Lung microvascular endothelial cell (primary cell): Measurements from ENCODE around the gene GPR55. TPM values are rescaled to one million over a fixed set of nuclear protein-coding genes. Genes with fewer than 3 reads are reported as not detected.

Source experiments
- DNase-seq, 2 donors: peaks; one replicate each; pipeline versions ENCODE4 v3.0.0 to v3.0.0-alpha.2; 2010; ENCODE audit warnings: low read depth in 2 of 2
- total RNA-seq: library from RNA; depleted of rRNA; stranded (reverse); fragments of >200 nt; gene quantifications from 2 replicates; pipeline ENCODE4 v1.2.1, GENCODE V29; 2014

GPR55 gene
- total RNA-seq, 1 donor from 2014 or later: not detected

DNA sequence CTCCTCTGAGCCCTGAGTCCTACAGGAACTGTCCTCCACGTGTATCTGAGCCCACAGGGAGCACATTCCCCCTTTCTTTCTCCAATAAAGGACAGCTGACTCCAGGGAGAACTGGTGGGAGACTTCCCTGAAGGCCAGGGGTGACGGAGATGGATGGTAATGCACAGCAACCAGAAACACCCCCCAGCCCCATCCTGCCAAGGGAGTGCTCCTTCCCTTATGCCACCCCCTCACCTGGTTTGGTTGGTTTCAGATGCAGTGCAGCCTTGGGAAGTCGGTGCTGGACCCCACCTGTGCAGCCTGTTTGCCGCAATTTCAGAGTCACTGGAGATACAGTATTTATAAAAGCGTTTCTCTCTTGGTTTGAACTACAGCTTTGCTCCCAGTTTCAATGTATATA, 24.0 kb downstream of the GPR55 start:
- DNase-seq: no peak

DNA sequence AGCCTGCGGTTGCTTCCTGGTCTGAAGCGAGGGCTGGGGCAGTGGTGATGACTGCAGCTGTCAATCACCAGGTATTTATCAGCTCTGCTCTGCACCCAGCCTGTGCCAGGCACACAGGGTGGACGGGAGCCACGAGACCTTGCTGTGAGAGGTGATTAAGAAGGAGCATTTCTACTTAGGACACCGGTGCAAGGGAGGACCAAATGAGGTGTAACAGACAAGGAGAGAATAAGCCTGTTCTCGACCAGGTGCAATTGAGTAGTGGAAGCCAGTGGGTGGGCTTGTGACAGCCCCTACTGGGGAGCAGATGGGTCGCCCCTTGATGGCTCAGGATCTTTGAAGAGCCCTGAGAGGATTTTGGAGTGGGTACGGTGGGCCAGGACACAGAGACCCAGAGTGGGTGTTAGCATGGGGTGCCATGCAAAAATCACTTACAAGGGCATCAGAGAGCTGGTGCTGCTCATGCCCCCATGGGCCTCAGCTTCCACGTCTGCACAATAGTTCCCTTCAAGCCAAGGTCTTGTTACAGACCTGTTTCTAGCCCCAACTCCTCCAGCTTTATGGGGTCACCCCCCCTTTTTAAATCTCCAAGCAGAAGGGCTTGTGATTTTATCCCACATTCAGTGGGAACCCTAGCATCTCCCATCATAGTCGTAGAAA, 24.6 kb downstream of the GPR55 start:
- DNase-seq: no peak

DNA sequence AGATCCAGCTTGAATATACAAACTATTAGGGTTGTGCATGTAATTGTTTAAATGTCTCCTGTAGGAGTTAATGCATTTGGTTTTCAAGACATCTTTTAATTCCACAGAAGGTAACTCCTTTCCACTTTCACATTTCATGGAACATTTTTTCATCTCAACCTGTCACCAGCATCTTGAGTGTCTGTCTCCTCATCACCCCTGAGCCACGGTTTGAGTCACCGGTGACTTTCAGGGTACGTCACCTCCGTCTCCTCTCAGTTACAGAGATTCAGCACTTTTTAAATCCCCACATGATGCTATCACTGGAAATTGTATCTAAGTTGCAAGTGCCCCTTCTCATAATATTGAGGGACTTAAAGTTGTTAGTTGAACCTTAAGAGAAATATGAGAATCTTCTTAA, 25.3 kb downstream of the GPR55 start:
- no peak for DNase-seq

DNA sequence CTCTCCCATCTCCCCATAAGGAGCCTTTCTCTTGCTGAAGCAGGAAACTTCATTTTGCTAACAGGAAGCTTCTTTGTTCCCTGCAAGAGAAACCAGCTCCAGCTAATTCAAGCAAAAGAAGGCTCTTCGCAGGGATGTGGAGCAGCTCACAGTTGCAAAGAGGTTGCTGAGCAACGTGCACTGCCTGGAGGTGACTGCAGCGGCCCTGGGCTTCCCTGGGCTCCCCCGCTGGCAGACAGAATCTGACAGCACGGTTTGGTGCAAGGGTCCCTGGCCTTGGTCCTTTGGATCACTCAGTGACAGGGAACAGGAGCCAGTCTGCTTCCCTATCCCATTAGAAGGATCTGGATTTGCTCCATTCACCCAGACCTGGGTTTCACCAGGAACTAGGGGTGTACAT, 25.8 kb downstream of the GPR55 start:
- DNase-seq: no peak

DNA sequence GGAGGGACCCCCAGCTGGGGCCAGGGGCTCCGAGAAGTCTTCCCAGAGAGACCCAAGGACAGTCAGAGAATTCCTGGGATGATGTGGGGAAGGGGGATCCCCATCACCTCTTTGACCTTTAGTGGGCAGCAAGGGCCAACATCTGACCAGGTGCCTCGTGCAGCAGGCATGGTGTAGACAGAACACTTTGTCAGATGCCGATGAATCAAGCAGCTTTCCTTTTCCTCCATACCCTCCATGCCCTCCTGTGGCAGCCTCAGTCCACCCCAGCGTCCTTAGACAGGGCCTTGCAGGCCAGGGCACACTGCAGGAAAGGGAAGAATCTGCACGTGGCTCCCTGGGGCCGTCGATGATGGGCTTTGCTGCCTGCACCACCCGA, 26.3 kb downstream of the GPR55 start:
- DNase-seq: no peak

DNA sequence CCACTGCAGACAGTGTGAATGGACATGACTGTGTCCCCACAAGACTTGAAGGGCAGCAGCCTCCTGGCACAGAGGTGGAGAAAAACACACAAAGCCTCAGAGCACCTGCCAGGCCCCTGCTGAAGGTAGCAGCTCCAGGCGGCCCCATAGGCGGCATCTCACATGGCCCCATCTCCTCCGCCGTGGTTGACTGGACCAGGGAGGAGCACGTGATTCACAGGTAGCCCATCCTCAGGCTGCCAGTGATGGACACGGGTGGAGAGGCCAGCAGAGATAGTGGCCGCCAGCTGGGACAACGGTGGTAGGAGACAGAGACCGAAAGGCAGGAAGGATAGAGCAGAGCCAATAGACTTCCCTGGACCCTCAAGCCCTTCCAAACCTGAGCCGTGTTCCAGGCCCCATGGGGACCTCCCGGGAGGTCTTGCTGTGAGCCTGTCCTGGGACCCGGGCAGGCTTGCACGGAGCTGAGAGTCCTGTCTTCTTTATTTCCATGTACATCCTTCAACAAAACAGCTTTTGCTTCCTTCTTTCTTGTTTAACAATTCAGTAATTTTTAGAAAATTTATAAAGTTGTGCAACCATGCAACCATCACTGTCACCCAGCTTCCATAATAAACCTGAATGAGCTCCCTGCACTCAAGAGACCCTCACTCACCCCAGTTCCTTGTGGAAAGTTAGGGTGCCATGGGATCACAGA, 26.9 kb downstream of the GPR55 start:
- DNase-seq: no peak

DNA sequence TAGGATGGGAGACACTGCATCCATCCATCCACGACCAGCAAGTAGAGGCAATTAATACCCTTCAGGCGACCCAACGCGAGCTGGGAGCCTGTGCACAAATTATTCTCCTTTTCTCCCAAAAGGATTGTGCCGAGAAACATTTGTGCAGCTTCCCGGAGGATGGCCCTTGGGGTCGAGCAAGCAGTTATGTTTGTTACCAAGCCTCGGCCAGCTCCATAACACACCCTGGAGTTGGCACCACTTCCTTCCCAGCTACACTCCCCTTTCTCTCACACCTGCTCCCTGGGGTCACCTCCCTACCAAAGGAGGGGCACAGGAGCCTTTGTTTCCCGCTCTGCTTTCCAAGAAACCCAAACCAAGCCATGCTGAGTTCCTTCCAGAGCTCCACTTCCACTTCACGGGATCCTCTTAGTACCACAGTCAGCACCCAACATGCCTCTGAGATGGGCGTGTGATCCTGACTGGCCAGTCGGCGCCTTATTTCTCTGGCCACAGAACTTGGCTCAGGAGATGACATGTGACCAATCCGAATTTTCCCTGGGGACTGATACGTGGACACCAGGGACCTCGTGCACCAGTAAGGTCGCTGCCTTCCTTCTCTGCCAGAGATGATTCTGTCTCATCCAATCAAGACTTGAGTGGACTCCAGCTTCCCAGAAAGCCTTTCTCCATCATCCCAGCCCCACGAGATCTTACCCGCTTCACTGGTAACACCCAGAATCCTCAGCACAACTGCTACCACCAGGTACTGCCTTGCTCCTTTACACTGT, 28.5 kb downstream of the GPR55 start:
- no peak for DNase-seq

DNA sequence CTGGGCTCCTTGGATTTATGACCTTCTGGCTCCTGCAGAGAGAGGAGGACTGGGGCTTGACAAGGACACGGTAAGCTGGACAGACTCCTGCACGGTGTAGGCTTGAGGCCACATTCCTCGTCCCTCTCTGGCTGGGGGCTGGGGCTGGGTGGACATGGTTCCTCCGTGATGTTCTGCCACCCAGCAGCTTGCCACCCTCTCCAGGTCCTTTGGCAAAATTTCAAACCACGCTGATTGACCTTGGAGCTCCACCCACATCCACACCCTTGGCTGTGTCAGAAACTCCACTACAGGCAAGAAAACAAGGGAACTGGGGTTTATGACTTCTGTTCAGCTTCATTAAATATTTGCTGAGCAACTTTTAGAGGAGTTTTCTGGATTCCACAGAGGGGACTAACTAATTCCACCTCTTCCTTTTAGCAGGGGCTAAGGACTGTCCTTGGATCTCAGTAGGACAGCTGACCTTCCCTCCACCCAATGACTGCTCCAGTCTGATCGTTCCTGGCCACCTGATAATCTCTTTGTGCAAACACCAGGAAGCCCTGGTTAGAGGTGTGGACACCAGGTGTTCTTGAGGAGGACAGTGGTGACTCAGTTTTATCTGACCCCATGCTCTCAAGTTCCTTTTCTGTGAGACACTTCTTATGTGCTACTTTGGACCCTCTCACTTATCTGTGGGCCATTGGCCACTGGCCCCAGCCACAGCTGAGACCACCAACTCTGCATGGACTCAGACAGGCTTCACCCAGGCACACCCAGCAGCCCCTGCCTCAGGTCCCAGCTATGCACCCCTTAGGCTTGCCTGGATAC, 29.3 kb downstream of the GPR55 start:
- DNase-seq: no peak

DNA sequence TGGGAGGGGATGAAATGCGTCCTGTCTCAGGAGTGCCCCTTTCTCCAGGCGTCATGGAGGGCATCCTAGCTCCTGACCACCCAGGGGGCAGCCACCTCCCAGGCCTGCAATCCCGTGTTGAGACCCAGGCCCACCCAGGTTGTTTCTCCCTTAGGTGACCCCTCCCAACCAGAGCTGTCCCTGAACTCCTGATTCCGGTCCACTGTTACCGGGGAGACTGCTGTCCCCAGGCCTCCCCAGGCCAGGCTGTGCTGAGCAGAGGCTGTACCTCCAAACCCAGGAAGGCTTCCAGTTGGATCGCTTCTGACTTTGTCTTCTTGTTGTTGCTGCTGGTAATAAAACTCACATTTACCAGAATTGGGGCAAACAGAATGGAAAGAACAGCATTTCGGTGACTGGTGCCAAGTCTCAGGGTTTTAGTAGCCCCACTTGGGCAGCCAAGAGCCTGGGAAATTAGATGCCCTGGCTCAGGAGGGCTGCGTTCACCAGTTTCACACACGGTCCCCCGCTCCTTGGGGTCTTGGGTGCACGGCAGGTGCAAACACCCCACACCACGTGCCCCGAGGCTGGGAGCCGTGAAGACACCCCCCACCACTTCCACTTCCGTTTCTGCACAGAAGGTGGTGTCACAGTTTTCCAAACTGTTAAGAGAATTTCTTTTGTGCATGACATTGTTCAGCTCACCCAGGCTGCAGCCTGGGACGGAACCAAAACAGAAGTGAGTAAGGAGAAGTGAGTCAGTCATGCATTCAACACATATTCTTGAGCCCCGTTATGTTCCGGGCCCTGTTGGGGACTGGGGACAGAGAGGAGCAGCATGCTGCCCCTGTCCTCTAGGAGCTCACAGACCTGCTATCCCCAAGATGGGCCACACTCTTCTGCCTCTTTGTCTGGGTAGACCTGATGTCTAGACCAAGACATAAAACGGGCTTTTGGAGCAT, 30.9 kb downstream of the GPR55 start:
- no peak for DNase-seq

DNA sequence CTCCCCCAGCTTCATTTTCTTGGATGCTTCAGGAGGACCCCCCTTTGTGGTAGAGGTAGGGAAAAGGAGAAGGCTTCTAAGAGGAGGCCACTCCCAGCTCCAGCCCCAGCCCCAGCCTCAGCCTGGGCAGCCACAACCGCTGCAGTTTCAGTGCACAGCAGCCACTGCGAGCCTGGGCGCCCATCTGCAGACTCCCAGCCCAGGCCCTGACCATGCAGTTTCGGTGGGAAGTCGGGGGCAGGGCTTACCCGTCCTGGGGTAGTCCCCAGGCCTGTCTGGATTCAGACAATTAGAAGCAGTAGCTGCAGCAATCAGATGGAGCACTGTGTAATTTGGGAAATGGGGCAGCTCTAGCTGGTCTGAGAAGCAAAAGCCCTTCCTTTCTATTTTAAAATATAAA, 31.7 kb downstream of the GPR55 start:
- no peak for DNase-seq

DNA sequence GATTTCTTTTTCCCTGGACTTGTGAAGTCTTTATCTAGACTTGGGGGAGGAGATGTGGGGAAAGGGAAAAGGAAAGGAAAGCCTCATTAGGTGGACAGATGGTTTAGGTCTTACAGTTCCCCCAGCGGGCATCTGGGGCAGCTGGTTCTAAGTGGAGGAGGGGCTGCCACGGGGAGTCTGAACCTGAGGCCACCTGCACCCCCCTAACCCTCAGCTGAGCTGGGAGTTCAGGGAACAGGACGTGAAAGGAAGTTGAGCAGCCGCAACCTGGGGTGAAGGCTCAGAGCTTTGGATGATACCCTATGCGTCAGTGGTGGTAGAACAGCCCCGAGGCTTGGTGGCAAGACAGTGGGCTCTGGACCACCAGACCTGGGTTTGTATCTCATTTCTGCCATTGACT, 33.5 kb downstream of the GPR55 start:
- no peak for DNase-seq

DNA sequence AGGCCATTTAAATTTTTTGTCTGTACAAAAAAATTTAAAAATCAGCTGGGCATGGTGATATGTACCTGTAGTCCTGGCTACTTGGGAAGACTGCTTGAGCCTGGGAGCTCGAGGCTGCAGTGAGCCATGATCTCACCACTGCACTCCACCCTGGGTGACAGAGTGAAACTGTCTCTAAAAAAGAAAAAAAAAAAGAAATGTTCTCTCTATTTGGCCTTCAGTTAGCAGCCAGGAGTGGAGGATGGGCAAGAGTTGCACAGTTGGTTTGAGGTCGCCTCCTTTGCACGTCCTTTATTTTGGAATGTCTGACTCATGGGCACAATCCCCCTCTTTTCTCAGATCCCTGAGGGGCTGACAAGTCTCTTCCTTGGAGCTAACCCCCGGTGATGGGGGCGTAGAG, 34.0 kb downstream of the GPR55 start:
- no peak for DNase-seq

DNA sequence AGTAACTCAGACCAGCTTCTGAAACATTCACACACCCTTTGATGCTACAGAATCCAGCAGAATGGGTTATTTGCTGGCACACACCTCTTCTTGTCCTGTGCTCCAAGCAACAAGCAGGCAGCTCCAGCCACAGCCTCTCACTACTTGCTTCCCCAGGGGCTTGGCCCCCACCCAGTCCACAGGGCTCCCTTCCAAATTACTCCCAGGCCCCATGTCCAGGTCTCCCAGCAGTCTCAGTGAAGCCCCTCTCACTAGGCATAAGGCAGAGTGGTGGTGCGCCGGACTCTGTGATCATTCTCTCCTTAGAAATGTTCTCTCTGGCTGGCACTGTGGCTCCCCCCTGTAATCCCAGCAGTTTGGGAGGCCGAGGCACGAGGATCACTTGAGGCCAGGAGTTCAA, 34.4 kb downstream of the GPR55 start:
- no peak for DNase-seq

DNA sequence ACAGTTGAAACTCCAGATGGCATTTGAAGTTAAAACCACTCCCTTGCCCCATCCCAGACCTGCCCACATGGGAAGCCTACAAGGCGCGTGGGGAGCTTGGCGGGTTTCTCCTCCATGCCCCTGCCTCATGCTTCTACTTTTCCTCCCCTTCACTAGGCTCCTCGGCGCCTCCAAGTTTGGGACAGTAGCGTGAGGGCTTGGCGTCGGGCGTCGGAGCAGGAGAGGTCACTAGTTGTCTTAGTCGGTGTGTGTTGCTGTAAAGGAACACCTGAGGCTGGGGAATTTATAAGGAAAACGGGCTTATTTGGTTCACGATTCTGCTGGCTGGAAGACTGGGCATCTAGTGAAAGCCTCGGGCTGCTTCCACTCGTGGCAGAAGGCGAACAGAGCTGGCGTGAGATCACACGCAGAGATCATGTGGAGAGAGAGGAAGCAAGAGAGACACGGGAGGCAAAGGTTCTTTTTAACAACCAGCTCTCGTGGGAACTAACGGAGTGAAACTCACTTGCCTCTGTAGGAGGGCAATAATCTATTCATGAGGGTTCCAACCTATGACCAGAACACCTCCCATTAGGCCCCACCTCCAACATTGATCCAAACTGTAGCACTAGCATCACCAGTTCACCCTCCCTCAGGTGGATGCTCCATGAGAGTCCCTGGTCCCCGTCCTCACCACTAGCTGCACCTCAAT, 35.0 kb downstream of the GPR55 start:
- no peak for DNase-seq

DNA sequence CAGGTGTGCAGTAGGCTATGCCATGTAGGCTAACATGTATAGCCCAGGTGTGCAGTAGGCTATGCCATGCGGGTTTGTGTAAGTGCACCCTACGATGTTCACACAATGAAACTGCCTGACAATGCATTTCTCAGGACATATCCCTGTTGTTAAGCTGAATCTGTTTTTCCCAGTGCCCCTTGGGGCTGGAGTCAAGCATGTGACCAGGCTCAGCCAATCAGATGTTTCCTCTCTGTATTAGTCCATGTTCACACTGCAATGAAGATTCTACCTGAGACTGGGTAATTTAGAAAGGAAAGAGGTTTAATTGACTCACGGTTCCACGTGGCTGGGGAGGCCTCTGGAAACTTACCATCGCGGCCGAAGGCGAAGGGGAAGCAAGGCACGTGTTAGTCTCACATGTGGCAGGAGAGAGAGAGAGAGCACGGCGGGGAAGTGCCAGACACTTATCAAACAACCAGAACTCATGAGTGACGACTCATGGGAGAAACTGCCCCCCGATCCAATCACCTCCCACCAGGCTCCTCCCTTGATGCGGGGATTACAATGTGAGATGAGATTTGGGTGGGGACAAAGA, 36.1 kb downstream of the GPR55 start:
- no peak for DNase-seq

DNA sequence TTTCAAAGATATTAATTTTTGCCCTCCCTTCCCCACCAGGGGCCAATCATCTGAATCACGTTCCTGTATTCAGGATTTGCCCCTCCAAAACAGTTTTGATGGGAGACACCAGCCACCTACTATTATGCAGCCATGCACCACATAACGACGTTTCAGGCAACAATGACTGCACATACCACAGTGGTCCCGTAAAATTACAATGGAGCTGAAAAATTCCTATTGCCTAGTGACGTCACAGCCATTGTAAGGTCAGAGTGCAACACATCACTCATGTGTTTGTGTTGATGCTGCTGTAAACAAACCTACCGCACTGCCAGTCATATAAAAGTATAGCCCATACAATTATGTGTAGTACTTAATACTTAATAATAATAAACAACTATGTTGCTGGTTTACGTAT, 37.7 kb downstream of the GPR55 start:
- DNase-seq: no peak

DNA sequence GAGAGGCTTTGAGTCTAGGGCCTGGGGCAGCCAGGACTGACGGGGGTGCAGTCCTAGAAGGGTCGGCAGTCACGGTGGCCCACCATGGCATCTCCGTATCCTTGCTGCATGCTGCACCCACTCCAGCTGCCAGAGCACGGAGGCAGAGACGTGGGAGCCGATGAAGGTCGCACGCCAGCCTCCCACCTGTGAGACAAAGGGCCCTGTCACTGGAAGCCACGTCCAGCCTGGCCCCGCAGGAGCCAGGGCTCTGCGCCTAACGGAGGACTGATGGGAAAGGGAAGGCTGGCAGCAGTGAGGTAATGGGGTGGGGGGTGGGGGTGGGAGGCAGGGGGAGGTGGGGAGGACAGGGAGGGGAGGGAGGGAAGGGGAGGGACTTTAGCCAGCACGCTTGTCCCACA, 38.4 kb downstream of the GPR55 start:
- DNase-seq: no peak

DNA sequence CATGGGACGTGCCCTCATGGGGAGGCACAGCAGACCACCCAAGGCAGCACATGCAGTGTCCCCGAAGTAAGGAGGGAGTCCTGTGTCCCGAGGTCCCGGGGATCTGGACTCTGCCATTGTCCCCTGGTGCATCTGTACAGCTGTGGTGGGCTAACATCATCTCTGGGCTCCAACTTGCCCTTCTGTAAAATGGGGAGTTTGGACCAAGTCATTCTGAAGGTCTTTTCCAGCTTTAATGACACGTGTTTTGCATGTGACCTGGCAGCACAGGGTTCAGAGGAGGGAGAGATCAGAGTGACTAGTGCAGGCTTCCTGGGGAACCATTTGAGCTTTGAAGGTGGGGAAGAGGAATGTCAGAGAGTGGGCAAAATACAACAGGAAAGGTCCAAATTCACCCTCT, 38.8 kb downstream of the GPR55 start:
- DNase-seq: no peak

DNA sequence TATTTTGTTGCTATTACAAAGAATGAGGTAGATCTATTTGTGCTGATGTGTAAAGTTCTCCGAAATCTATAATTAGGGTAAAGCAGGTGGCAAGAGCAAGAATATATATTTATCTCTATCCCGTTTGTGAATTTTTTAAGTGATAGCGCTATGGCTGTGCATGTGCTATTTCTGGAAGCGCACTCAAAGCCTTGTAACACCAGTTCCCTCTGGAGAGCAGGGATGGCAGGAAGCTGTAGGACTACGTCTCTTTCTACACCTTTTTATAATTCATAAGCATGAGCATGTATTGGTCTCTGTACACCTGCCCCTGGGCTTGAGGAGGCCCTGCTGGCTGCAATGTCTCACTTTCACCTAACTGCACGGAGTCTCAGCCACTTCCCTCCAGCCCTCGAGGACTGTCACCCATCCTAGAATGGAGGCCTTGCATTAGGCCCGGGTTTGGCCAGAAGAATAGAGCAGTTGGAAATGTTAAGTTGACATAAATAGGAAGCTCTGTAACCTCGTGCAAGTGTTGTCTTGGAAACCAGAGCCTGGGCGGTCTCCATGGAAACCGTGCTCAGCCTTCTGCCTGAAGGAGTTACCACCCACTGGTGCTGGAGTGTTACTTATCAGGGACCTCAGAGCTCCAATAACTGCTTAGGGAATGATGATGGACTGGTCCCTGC, 39.4 kb downstream of the GPR55 start:
- DNase-seq: no peak
